Measurements from ENCODE around the gene TMPRSS4. TPM values are rescaled to one million over a fixed set of nuclear protein-coding genes. Genes with fewer than 3 reads are reported as not detected.

The TMPRSS4 gene
- total RNA-seq = not detected
- long read RNA-seq = 0 reads

GRCh38 chr11:118076754-118077281 is at the start of gene TMPRSS4:
Gene TMPRSS4, plus strand, starts transcription at chr11:118077078. Its CDS starts 225 bp downstream, at chr11:118077303.
- no peak for DNase-seq
- ATAC-seq (ENCODE audit: poor library complexity) = peak; percentile 13
- intact Hi-C loops (cut with DNase I) = no loop called here

- DNase-seq (no peak), ATAC-seq (ENCODE audit: poor library complexity) (no peak)
- intact Hi-C loops (cut with DNase I) = no loop called here
These were observed 49.2 kb upstream of the TMPRSS4 start for GRCh38 chr11:118027694-118028093.

GRCh38 chr11:118028626-118029025 is 48.3 kb upstream of the TMPRSS4 start:
- intact Hi-C loops (cut with DNase I) = no loop called here
- no peak for ATAC-seq (ENCODE audit: poor library complexity)

GRCh38 chr11:118033443-118033842 is 43.4 kb upstream of the TMPRSS4 start:
- intact Hi-C loops (cut with DNase I) = no loop called here
- ATAC-seq (ENCODE audit: poor library complexity) (no peak), DNase-seq (no peak)

More at GRCh38 chr11:118028626-118029025, 48.3 kb upstream of the TMPRSS4 start:
- DNase-seq = no peak

GRCh38 chr11:118042141-118042540 is 34.7 kb upstream of the TMPRSS4 start:
- ATAC-seq (ENCODE audit: poor library complexity) = no peak

GRCh38 chr11:118042796-118043195 is 34.1 kb upstream of the TMPRSS4 start:
- DNase-seq (no peak), ATAC-seq (ENCODE audit: poor library complexity) (no peak)
- intact Hi-C loops (cut with DNase I) = no loop called here

More at GRCh38 chr11:118042141-118042540, 34.7 kb upstream of the TMPRSS4 start:
- DNase-seq = no peak
- intact Hi-C loops (cut with DNase I) = no loop called here

- no peak for ATAC-seq (ENCODE audit: poor library complexity)
- intact Hi-C loops (cut with DNase I) = no loop called here
- DNase-seq = no peak
These were observed 31.7 kb upstream of the TMPRSS4 start for GRCh38 chr11:118045191-118045590.

- intact Hi-C loops (cut with DNase I) = no loop called here
- DNase-seq = no peak
- ATAC-seq (ENCODE audit: poor library complexity) = no peak
These were observed 30.6 kb upstream of the TMPRSS4 start for GRCh38 chr11:118046051-118046963.

GRCh38 chr11:118046964-118047700 is 29.7 kb upstream of the TMPRSS4 start:
- ATAC-seq (ENCODE audit: poor library complexity) (no peak), DNase-seq (no peak)
- intact Hi-C loops (cut with DNase I) = no loop called here

GRCh38 chr11:118047749-118048148 is 29.1 kb upstream of the TMPRSS4 start:
- intact Hi-C loops (cut with DNase I) = no loop called here
- DNase-seq = no peak
- ATAC-seq (ENCODE audit: poor library complexity) = no peak

- DNase-seq (no peak), ATAC-seq (ENCODE audit: poor library complexity) (no peak)
- intact Hi-C loops (cut with DNase I) = no loop called here
These were observed 28.2 kb upstream of the TMPRSS4 start for GRCh38 chr11:118048472-118049370.

- ATAC-seq (ENCODE audit: poor library complexity) (no peak), DNase-seq (no peak)
- intact Hi-C loops (cut with DNase I) = loop anchor here (5.0 to 10.0 kb wide), 2 partner anchors 102 to 205 kb away; no protein-coding TSS in a partner anchor
These were observed 27.1 kb upstream of the TMPRSS4 start for GRCh38 chr11:118049771-118050170.

- no peak for ATAC-seq (ENCODE audit: poor library complexity)
- DNase-seq = no peak
- intact Hi-C loops (cut with DNase I) = loop anchor here (5.0 to 10.0 kb wide), 2 partner anchors 103 to 206 kb away; no protein-coding TSS in a partner anchor
These were observed 26.5 kb upstream of the TMPRSS4 start for GRCh38 chr11:118050208-118050891.

GRCh38 chr11:118051136-118051610 is 25.7 kb upstream of the TMPRSS4 start:
- DNase-seq (no peak), ATAC-seq (ENCODE audit: poor library complexity) (no peak)
- intact Hi-C loops (cut with DNase I) = loop anchor here (5.0 to 10.0 kb wide), 2 partner anchors 104 to 206 kb away; no protein-coding TSS in a partner anchor

GRCh38 chr11:118051611-118052461 is 25.0 kb upstream of the TMPRSS4 start:
- ATAC-seq (ENCODE audit: poor library complexity) (no peak), DNase-seq (no peak)
- intact Hi-C loops (cut with DNase I) = loop anchor here (5.0 to 10.0 kb wide), 2 partner anchors 105 to 207 kb away; no protein-coding TSS in a partner anchor

- no peak for DNase-seq
- ATAC-seq (ENCODE audit: poor library complexity) = no peak
- intact Hi-C loops (cut with DNase I) = loop anchor here (5.0 to 10.0 kb wide), 2 partner anchors 105 to 208 kb away; no protein-coding TSS in a partner anchor
These were observed 24.2 kb upstream of the TMPRSS4 start for GRCh38 chr11:118052581-118053206.

Data from Right ventricle myocardium superior (tissue), 1 donor.